Spleen (tissue), 11 donors: ENCODE data around the gene SNED1. TPM values are rescaled to one million over a fixed set of nuclear protein-coding genes. Genes with fewer than 3 reads are reported as not detected.
A peak's percentile ranks its signal among the peaks of the same experiment; 100 is the strongest.

ENCODE experiments used
- DNase-seq: peaks from one replicate; pipeline ENCODE4 v3.0.0-alpha.2; 2020
- H3K27ac ChIP-seq, 8 donors: fragments of 200-600 bp; sonication (generic) in 7 of 8; 1 replicate in 4 of 8; 2 replicates in 4 of 8; pipeline versions ENCODE4 v1.5.0 to v1.8.0; 2016 to 2021; ENCODE audit warnings: inconsistent platforms in 4 of 8, mild to moderate bottlenecking in 4 of 8, moderate library complexity in 1 of 8
- H3K27me3 ChIP-seq, 7 donors: fragments of 200-600 bp; sonication (generic) in 6 of 7; replicated peaks in 1 of 7; 1 replicate in 4 of 7; 2 replicates in 3 of 7; pipeline versions ENCODE4 v1.5.0 to v1.8.0; 2016 to 2021; ENCODE audit warnings: inconsistent platforms in 3 of 7, mild to moderate bottlenecking in 1 of 7
- H3K36me3 ChIP-seq, 6 donors: fragments of 200-600 bp; sonication (generic) in 5 of 6; 1 replicate in 4 of 6; 2 replicates in 2 of 6; pipeline versions ENCODE4 v1.5.0 to v1.8.0; 2016 to 2021; ENCODE audit warnings: inconsistent platforms in 2 of 6
- H3K4me1 ChIP-seq, 6 donors: fragments of 200-600 bp; sonication (generic) in 5 of 6; 1 replicate in 3 of 6; 2 replicates in 3 of 6; pipeline versions ENCODE4 v1.5.0 to v1.8.0; 2016 to 2021; ENCODE audit warnings: inconsistent platforms in 3 of 6
- H3K4me3 ChIP-seq, 8 donors: fragments of 200-600 bp; sonication (generic) in 7 of 8; 1 replicate in 4 of 8; 2 replicates in 4 of 8; pipeline versions ENCODE4 v1.5.0 to v1.8.0; 2016 to 2021; ENCODE audit warnings: inconsistent platforms in 4 of 8, mild to moderate bottlenecking in 4 of 8, moderate library complexity in 2 of 8
- H3K9me3 ChIP-seq, 8 donors: fragments of 200-600 bp; sonication (generic) in 7 of 8; 1 replicate in 4 of 8; 2 replicates in 4 of 8; pipeline versions ENCODE4 v1.5.0 to v1.8.0; 2016 to 2021; ENCODE audit warnings: inconsistent platforms in 4 of 8
- CTCF ChIP-seq, 11 experiments: fragments of 200-600 bp in 7 of 11; fragments of 450-650 bp in 4 of 11; sonication (generic) in 4 of 11; IDR thresholded peaks in 8 of 11; conservative IDR thresholded peaks in 3 of 11; 1 replicate in 7 of 11; 2 replicates in 4 of 11; pipeline versions ENCODE4 v1.4.0 to v1.8.0; 2016 to 2021; ENCODE audit warnings: antibody characterized with exemption in 11 of 11, inconsistent platforms in 4 of 11, mild to moderate bottlenecking in 1 of 11
- POLR2A ChIP-seq, 3 donors: fragments of 450-650 bp; IDR thresholded peaks; one replicate each; pipeline ENCODE4 v1.5.1; 2017; ENCODE audit warnings: antibody characterized with exemption in 3 of 3, mild to moderate bottlenecking in 1 of 3
- POLR2AphosphoS5 ChIP-seq, 3 donors: sonication (generic); formaldehyde crosslinking; IDR thresholded peaks; one replicate each; pipeline ENCODE4 v1.5.1; 2017; ENCODE audit warnings: antibody characterized with exemption in 3 of 3
- WGBS, 5 donors: extraction: QIAGEN DNeasy Blood & Tissue Kit in 3 of 5; methylation state at CpG; one replicate each; pipeline versions ENCODE4 v1.1.5 to v1.1.7; 2013 to 2018; 5-methylcytosine and 5-hydroxymethylcytosine counted together
- intact Hi-C: fragments of 100-400 bp; cut with DNase I; formaldehyde crosslinking; loops from one replicate; pipeline ENCODE4 v1.15.0; 2023; ENCODE audit warnings: low total_unique reads
- polyA plus RNA-seq, 3 donors: library from polyadenylated mRNA; stranded (reverse); fragments of 200-250 nt; gene quantifications; one replicate each; pipeline ENCODE4 v1.2.1, GENCODE V29; 2013
- total RNA-seq, 7 donors: library from RNA; depleted of rRNA in 3 of 7; stranded (reverse); fragments of >200 nt in 3 of 7; fragmentation: NEBNext Ultra II Directional in 4 of 7; extraction: Animal tissue kit (Norgen Biotek cat#: 25700) in 4 of 7; gene quantifications; one replicate each; pipeline versions ENCODE4 v1.1.0 to v1.2.1, GENCODE V29; 2016 to 2021
- donor health status: healthy with polysubstance abuse.
- donor health status: DM: no; HTN: no; CAD: no; lungs with moderate emphysema.
- donor health status: DM: no; HTN: no; CAD: no.
- donor health status: Bipolar disorder and iron deficiency.
- donor health status: healthy.
- donor health status: DM: no; HTN: no; CAD: no.
- donor health status: DM: yes; HTN: yes; CAD: no.

Gene SNED1
- total and polyA plus RNA-seq, 10 donors: 2.6 to 85.3 (median 45.5) TPM

- H3K27ac ChIP-seq: no peak overlapping the region
- intact Hi-C loops: no loop called here
- no peak for TF ChIP-seq CTCF (IDR thresholded peaks at IDR 0.05 in 8 of 11, conservative IDR thresholded peaks at IDR 0.05 in 3 of 11)
- TF ChIP-seq POLR2A (IDR thresholded peaks at IDR 0.05): no peak
- TF ChIP-seq POLR2AphosphoS5 (IDR thresholded peaks at IDR 0.05): no peak
- peaks cover 0 to 5% (median 0%) of the 10 kb centered on the region in 6 donors for H3K36me3 ChIP-seq
- peaks cover 2 to 16% (median 6%) of the 10 kb centered on the region in 6 donors for H3K4me1 ChIP-seq
- 88 to 96% (median 93%) methylated on average over 13 of the region's 13 CpGs for WGBS, 5 donors
- no peak for DNase-seq
- no peaks in the 10 kb centered on the region for H3K9me3 ChIP-seq
- H3K27me3 ChIP-seq: peaks cover 0 to 11% (median 0%) of the 10 kb centered on the region in 7 donors
- H3K4me3 ChIP-seq: no peak overlapping the region
These were observed 17.0 kb downstream of the SNED1 start for GRCh38 chr2:241015439-241015838.

- Histone ChIP-seq H3K4me1 (no peaks in the 10 kb centered on the region), H3K27me3 (no peaks in the 10 kb centered on the region), H3K4me3 (no peak overlapping the region), H3K27ac (no peak overlapping the region), H3K9me3 (peaks cover 0 to 8% (median 4%) of the 10 kb centered on the region in 8 donors), H3K36me3 (peaks cover 0 to 7% (median 0%) of the 10 kb centered on the region in 6 donors)
- WGBS, 5 donors: 89 to 95% (median 92%) methylated on average over 12 to 13 of the region's 13 CpGs
- no peak for DNase-seq
- TF ChIP-seq CTCF (IDR thresholded peaks at IDR 0.05 in 8 of 11, conservative IDR thresholded peaks at IDR 0.05 in 3 of 11) (no peak), POLR2A (IDR thresholded peaks at IDR 0.05) (no peak), POLR2AphosphoS5 (IDR thresholded peaks at IDR 0.05) (no peak)
- intact Hi-C loops: no loop called here
These were observed 19.0 kb downstream of the SNED1 start for GRCh38 chr2:241017228-241017940.

GRCh38 chr2:241018051-241018891 lies 19.9 kb downstream of the SNED1 start:
- TF ChIP-seq POLR2AphosphoS5 (IDR thresholded peaks at IDR 0.05) (peak in 1 of 3 donors; percentile 7), POLR2A (IDR thresholded peaks at IDR 0.05) (no peak)
- no peak for DNase-seq
- Histone ChIP-seq H3K27me3 (no peaks in the 10 kb centered on the region), H3K36me3 (peaks cover 0 to 7% (median 0%) of the 10 kb centered on the region in 6 donors), H3K27ac (no peak overlapping the region), H3K4me1 (no peaks in the 10 kb centered on the region), H3K4me3 (no peak overlapping the region), H3K9me3 (peaks cover 0 to 14% (median 8%) of the 10 kb centered on the region in 8 donors)
- 86 to 94% (median 90%) methylated on average over 21 to 26 of the region's 26 CpGs for WGBS, 5 donors
- intact Hi-C loops: no loop called here

GRCh38 chr2:241019441-241020139 lies 21.2 kb downstream of the SNED1 start:
- peaks cover 0 to 7% (median 0%) of the 10 kb centered on the region in 6 donors for H3K36me3 ChIP-seq
- H3K27ac ChIP-seq: no peak overlapping the region
- WGBS, 5 donors: 88 to 95% (median 93%) methylated on average over 14 to 20 of the region's 20 CpGs
- intact Hi-C loops: no loop called here
- H3K9me3 ChIP-seq: peaks cover 0 to 18% (median 9%) of the 10 kb centered on the region in 8 donors
- H3K4me3 ChIP-seq: no peak overlapping the region
- H3K4me1 ChIP-seq: no peaks in the 10 kb centered on the region
- TF ChIP-seq POLR2AphosphoS5 (IDR thresholded peaks at IDR 0.05) (no peak), POLR2A (IDR thresholded peaks at IDR 0.05) (no peak), CTCF (IDR thresholded peaks at IDR 0.05 in 8 of 11, conservative IDR thresholded peaks at IDR 0.05 in 3 of 11) (no peak)
- no peak for DNase-seq
- H3K27me3 ChIP-seq: no peaks in the 10 kb centered on the region
